Endothelial cell of umbilical vein (primary cell): Measurements from ENCODE around the gene HACD3. TPM values are rescaled to one million over a fixed set of nuclear protein-coding genes. Genes with fewer than 3 reads are reported as not detected.
A peak's percentile ranks its signal among the peaks of the same experiment; 100 is the strongest.

Source experiments
- BruUV-seq: library from RNA; stranded (reverse); fragments of 400-500 nt; replicated peaks from 2 replicates; lab custom pipeline; 2021; lab: Mats Ljungman, UMichigan
- CTCF ChIA-PET: fragments of 300-600, 350-600 bp; sonication (Branson Sonifier 250); formaldehyde crosslinking; loops from one replicate; lab custom pipeline; 2021; ENCODE audit warnings: antibody characterized with exemption, inconsistent platforms; lab: Charles Lee
- POLR2A ChIA-PET: fragments of 300-600, 350-600 bp; sonication (Branson Sonifier 250); formaldehyde crosslinking; loops from one replicate; lab custom pipeline; 2021; ENCODE audit warnings: antibody characterized with exemption, inconsistent platforms; lab: Charles Lee
- DNase-seq: peaks from one replicate; pipeline ENCODE4 v3.0.0-alpha.2; 2011; ENCODE audit warnings: low read depth, low spot score
- FAIRE-seq: peaks from 2 replicates; lab custom pipeline; 2011; peaks lifted over from hg19 to GRCh38; lab: Jason Lieb, UNC
- H2AFZ ChIP-seq: 2 replicates; pipeline ENCODE4 v1.6.0; 2012; ENCODE audit warnings: low read depth, low read length, control low read depth, inconsistent platforms
- H3K27ac ChIP-seq: 2 replicates; pipeline ENCODE4 v1.5.1; 2011; ENCODE audit warnings: low read depth, mild to moderate bottlenecking, control low read depth, low read length, moderate library complexity; ENCODE audit not compliant: insufficient read depth
- H3K27me3 ChIP-seq, 2 experiments: 2 replicates each; pipeline versions ENCODE4 v1.6.0 to v1.6.1; 2011; ENCODE audit warnings: low read length in 2 of 2, mixed read lengths in 1 of 2; ENCODE audit not compliant: control insufficient read depth in 2 of 2, insufficient read depth in 2 of 2
- H3K36me3 ChIP-seq, 2 experiments: 2 replicates in 1 of 2; 3 replicates in 1 of 2; pipeline ENCODE4 v1.5.1; 2011; ENCODE audit warnings: low read length in 2 of 2, mild to moderate bottlenecking in 1 of 2, moderate library complexity in 1 of 2; ENCODE audit not compliant: control insufficient read depth in 2 of 2, insufficient read depth in 2 of 2; ENCODE audit errors: extremely low read depth in 1 of 2
- H3K4me1 ChIP-seq: 3 replicates; pipeline ENCODE4 v1.5.1; 2011; ENCODE audit warnings: mild to moderate bottlenecking, low read length; ENCODE audit not compliant: control insufficient read depth, insufficient read depth; ENCODE audit errors: extremely low read depth
- H3K4me2 ChIP-seq: 2 replicates; pipeline ENCODE4 v1.6.1; 2011; ENCODE audit warnings: low read length, control low read depth, mixed read lengths; ENCODE audit not compliant: insufficient read depth
- H3K4me3 ChIP-seq, 3 experiments: fragments of 200-600 bp in 1 of 3; sonication (generic), shearing (Covaris generic) in 1 of 3; replicated peaks in 1 of 3; 2 replicates each; pipeline ENCODE4 v1.5.1; 2011 to 2016; ENCODE audit warnings: control low read depth in 3 of 3, low read length in 3 of 3, mild to moderate bottlenecking in 2 of 3, inconsistent platforms in 1 of 3, low read depth in 1 of 3, moderate library complexity in 1 of 3; ENCODE audit not compliant: insufficient read depth in 1 of 3
- H3K79me2 ChIP-seq: 2 replicates; pipeline ENCODE4 v1.6.0; 2012; ENCODE audit warnings: low read length, inconsistent platforms; ENCODE audit not compliant: control insufficient read depth, insufficient read depth
- H3K9ac ChIP-seq: replicated peaks from 2 replicates; pipeline ENCODE3; 2011; ENCODE audit warnings: low read length, control low read depth; ENCODE audit not compliant: insufficient read depth; ENCODE audit errors: extremely low read depth
- H3K9me1 ChIP-seq: replicated peaks from 3 replicates; pipeline ENCODE4 v1.6.0; 2011; ENCODE audit warnings: mild to moderate bottlenecking, low read length; ENCODE audit not compliant: control insufficient read depth, insufficient read depth; ENCODE audit errors: extremely low read depth
- H3K9me3 ChIP-seq: replicated peaks from 2 replicates; pipeline ENCODE4 v1.5.1; 2012; ENCODE audit warnings: low read length, inconsistent platforms; ENCODE audit not compliant: control insufficient read depth, insufficient read depth
- H4K20me1 ChIP-seq: replicated peaks from 2 replicates; pipeline ENCODE3; 2011; ENCODE audit warnings: mild to moderate bottlenecking, low read length; ENCODE audit not compliant: control insufficient read depth, insufficient read depth; ENCODE audit errors: extremely low read depth
- EZH2 ChIP-seq: IDR thresholded peaks from 2 replicates; pipeline ENCODE4 v1.6.1; 2012; ENCODE audit warnings: borderline replicate concordance, low read depth, mild to moderate bottlenecking, moderate library complexity, low read length, inconsistent platforms; ENCODE audit not compliant: severe bottlenecking
- FOS ChIP-seq: IDR thresholded peaks from 2 replicates; pipeline ENCODE4 v1.6.1; 2011; ENCODE audit warnings: mild to moderate bottlenecking, low read length, moderate library complexity, borderline replicate concordance; ENCODE audit not compliant: insufficient read depth
- GATA2 ChIP-seq: IDR thresholded peaks from 2 replicates; pipeline ENCODE4 v1.7.0; 2011; ENCODE audit warnings: low read depth, mild to moderate bottlenecking, moderate library complexity, mixed read lengths, low read length; ENCODE audit not compliant: insufficient read length, insufficient read depth
- JUN ChIP-seq: IDR thresholded peaks from 2 replicates; pipeline ENCODE4 v1.6.1; 2011; ENCODE audit warnings: borderline replicate concordance, low read depth; ENCODE audit not compliant: insufficient read length, insufficient read depth
- MYC ChIP-seq: IDR thresholded peaks from one replicate; pipeline ENCODE4 v1.6.1; 2011; ENCODE audit warnings: mild to moderate bottlenecking, low read depth, low read length
- POLR2A ChIP-seq: IDR thresholded peaks from 2 replicates; pipeline ENCODE4 v1.6.1; 2012; ENCODE audit warnings: low read depth, mild to moderate bottlenecking, control low read depth, low read length
- POLR2AphosphoS5 ChIP-seq: IDR thresholded peaks from 2 replicates; pipeline ENCODE4 v1.6.1; 2012; ENCODE audit warnings: low read depth, mild to moderate bottlenecking, control low read depth, low read length, moderate library complexity; ENCODE audit not compliant: insufficient read depth
- dilution Hi-C: fragments of 300-500 bp; cut with MboI; formaldehyde crosslinking; loops from one replicate; pipeline ENCODE4 v1.15.0; 2019; ENCODE audit warnings: low sequenced_read_pairs; ENCODE audit not compliant: extremely low pct_ligation_motif_present
- intact Hi-C: fragments of 100-400 bp; cut with micrococcal nuclease; formaldehyde crosslinking; loops from one replicate; pipeline ENCODE4 v1.10.0; 2022
- polyA plus RNA-seq, 4 experiments: library from polyadenylated mRNA; depleted of rRNA in 3 of 4; stranded (reverse) in 3 of 4; unstranded in 1 of 4; fragments of >200 nt; gene quantifications; 2 replicates each; pipeline versions ENCODE4 v1.2.1 to v1.2.3, GENCODE V29; 2011 to 2012; ENCODE audit warnings: missing spikeins in 1 of 4
- total RNA-seq: library from RNA; stranded (reverse); gene quantifications from 2 replicates; pipeline ENCODE4 v1.2.3, GENCODE V29; 2021
- TF ChIP-seq, protein P1 (sequence below), 2 donors: IDR thresholded peaks; 1 replicate in 1 of 2; 2 replicates in 1 of 2; pipeline ENCODE4 v1.5.1; 2011; ENCODE audit warnings: low read length in 2 of 2, mild to moderate bottlenecking in 2 of 2, moderate library complexity in 2 of 2, control low read depth in 1 of 2, inconsistent platforms in 1 of 2, low read depth in 1 of 2; ENCODE audit not compliant: insufficient read depth in 1 of 2; ENCODE audit errors: extremely low read depth in 1 of 2
- TF ChIP-seq, protein P2 (sequence below): IDR thresholded peaks from 2 replicates; pipeline ENCODE4 v1.6.1; 2011; ENCODE audit not compliant: insufficient read depth, insufficient read length

The HACD3 gene
- total and polyA plus RNA-seq, 2 donors (not counting 3 experiments of a cell fraction or from before 2014, with no cell fraction given) = 47.4 to 61.1 TPM

DNA sequence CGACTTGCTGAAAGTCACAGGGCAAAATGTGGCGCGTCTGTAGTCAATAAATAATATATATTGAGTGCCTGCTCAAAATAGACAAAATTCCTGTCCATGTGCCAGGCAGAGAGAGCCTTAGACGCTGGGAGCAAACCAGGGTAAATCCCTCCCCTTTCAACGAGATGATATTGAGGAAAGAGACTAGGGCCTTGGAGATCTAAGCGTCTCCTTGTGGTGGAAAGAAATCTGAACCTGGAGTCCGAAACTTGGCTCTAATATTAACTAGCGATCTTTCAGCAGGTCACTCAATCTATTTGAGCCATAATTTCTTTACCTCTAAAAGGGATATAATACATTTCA lies 12.4 kb upstream of the HACD3 start:
- peaks cover 2% of the 10 kb centered on the region for H4K20me1 ChIP-seq
- H3K9me3 ChIP-seq = no peaks in the 10 kb centered on the region
- peaks cover 32% of the 10 kb centered on the region for H3K79me2 ChIP-seq
- no peaks in the 10 kb centered on the region for H3K36me3 ChIP-seq
- H3K27me3 ChIP-seq = no peaks in the 10 kb centered on the region
- TF ChIP-seq POLR2AphosphoS5 (no peak), POLR2A (no peak), FOS (no peak), JUN (no peak), GATA2 (no peak), EZH2 (no peak), MYC (no peak)
- TF ChIP-seq, protein P1, sequence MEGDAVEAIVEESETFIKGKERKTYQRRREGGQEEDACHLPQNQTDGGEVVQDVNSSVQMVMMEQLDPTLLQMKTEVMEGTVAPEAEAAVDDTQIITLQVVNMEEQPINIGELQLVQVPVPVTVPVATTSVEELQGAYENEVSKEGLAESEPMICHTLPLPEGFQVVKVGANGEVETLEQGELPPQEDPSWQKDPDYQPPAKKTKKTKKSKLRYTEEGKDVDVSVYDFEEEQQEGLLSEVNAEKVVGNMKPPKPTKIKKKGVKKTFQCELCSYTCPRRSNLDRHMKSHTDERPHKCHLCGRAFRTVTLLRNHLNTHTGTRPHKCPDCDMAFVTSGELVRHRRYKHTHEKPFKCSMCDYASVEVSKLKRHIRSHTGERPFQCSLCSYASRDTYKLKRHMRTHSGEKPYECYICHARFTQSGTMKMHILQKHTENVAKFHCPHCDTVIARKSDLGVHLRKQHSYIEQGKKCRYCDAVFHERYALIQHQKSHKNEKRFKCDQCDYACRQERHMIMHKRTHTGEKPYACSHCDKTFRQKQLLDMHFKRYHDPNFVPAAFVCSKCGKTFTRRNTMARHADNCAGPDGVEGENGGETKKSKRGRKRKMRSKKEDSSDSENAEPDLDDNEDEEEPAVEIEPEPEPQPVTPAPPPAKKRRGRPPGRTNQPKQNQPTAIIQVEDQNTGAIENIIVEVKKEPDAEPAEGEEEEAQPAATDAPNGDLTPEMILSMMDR (IDR thresholded peaks at IDR 0.05; ENCODE audit: extremely low read depth in 1 of 2, insufficient read depth in 1 of 2, low read depth in 1 of 2, low read length in 2 of 2) = no peak
- TF ChIP-seq, protein P2, sequence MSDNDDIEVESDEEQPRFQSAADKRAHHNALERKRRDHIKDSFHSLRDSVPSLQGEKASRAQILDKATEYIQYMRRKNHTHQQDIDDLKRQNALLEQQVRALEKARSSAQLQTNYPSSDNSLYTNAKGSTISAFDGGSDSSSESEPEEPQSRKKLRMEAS = no peak
- FAIRE-seq = no peak
- no peak overlapping the region for H3K9ac ChIP-seq
- peak overlapping the region in 2 of 3 experiments; percentile 92 to 96 for H3K4me3 ChIP-seq
- dilution Hi-C loops (no loop called here), intact Hi-C loops (loop anchor here (1.0 to 2.0 kb wide), 4 partner anchors 12 to 353 kb away; partner anchors contain the start of genes HACD3 and INTS14)
- ChIA-PET CTCF (interaction anchor here (2.1 kb wide), 1 partner anchor 73 kb away, joined by 5 read pairs; no protein-coding TSS in a partner anchor), POLR2A (no interaction called here)
- no peaks in the 10 kb centered on the region for H3K9me1 ChIP-seq
- BruUV-seq = no TSS peak
- peak overlapping the region; percentile 56 for H3K4me2 ChIP-seq
- H2AFZ ChIP-seq = peak overlapping the region; percentile 89
- no peak overlapping the region for H3K27ac ChIP-seq
- H3K4me1 ChIP-seq = peaks cover 16% of the 10 kb centered on the region
- no peak for DNase-seq
